ENCODE data around the gene ING1.

ING1 gene

GRCh38 chr13:110713981-110714796 is 689 bp downstream of the ING1 start:
- H3K4me1 ChIP-seq = peaks cover 0 to 34% (median 27%) of the 10 kb centered on the region in 4 donors
- H3K27ac ChIP-seq = peak overlapping the region; percentile 99
- peak; percentile 41 to 79 for DNase-seq
- peaks cover under 1 to 3% (median 3%) of the 10 kb centered on the region in 3 donors for H3K36me3 ChIP-seq
- H3K4me3 ChIP-seq = peak overlapping the region; percentile 92 to 98
- H3K27me3 ChIP-seq = no peaks in the 10 kb centered on the region
- no peaks in the 10 kb centered on the region for H3K9me3 ChIP-seq
- intact Hi-C loops (cut with DNase I; ENCODE audit: low total_unique reads) = loop anchor here (10.0 kb wide), 2 partner anchors 161 to 499 kb away; no protein-coding TSS in a partner anchor
- TF ChIP-seq CTCF (IDR thresholded peaks at IDR 0.05) = no peak

- peak; percentile 68 to 86 for DNase-seq
- Histone ChIP-seq H3K36me3 (peaks cover 8 to 10% (median 10%) of the 10 kb centered on the region in 3 donors), H3K4me1 (peaks cover 0 to 34% (median 27%) of the 10 kb centered on the region in 4 donors), H3K27ac (peak overlapping the region; percentile 99), H3K4me3 (peak overlapping the region; percentile 92 to 98), H3K9me3 (no peaks in the 10 kb centered on the region), H3K27me3 (no peaks in the 10 kb centered on the region)
- intact Hi-C loops (cut with DNase I; ENCODE audit: low total_unique reads) = loop anchor here (10.0 kb wide), 2 partner anchors 160 to 500 kb away; no protein-coding TSS in a partner anchor
- TF ChIP-seq CTCF (IDR thresholded peaks at IDR 0.05) = no peak
Observed at GRCh38 chr13:110714797-110715394, 1.4 kb downstream of the ING1 start.

GRCh38 chr13:110715395-110716246 is 2.1 kb downstream of the ING1 start:
- DNase-seq = peak; percentile 99
- Histone ChIP-seq H3K9me3 (no peaks in the 10 kb centered on the region), H3K27ac (peak overlapping the region; percentile 99), H3K36me3 (peaks cover 12 to 15% (median 15%) of the 10 kb centered on the region in 3 donors), H3K27me3 (no peaks in the 10 kb centered on the region), H3K4me3 (peak overlapping the region; percentile 92 to 98), H3K4me1 (peaks cover 0 to 34% (median 27%) of the 10 kb centered on the region in 4 donors)
- TF ChIP-seq CTCF (IDR thresholded peaks at IDR 0.05) = no peak
- intact Hi-C loops (cut with DNase I; ENCODE audit: low total_unique reads) = loop anchor here (10.0 kb wide), 2 partner anchors 159 to 501 kb away; no protein-coding TSS in a partner anchor

- H3K4me1 ChIP-seq = peaks cover 0 to 30% (median 25%) of the 10 kb centered on the region in 4 donors
- H3K27me3 ChIP-seq = no peaks in the 10 kb centered on the region
- peaks cover 12 to 21% (median 20%) of the 10 kb centered on the region in 3 donors for H3K36me3 ChIP-seq
- H3K4me3 ChIP-seq = peak overlapping the region; percentile 65 to 96
- intact Hi-C loops (cut with DNase I; ENCODE audit: low total_unique reads) = loop anchor here (10.0 kb wide), 2 partner anchors 159 to 501 kb away; no protein-coding TSS in a partner anchor
- H3K27ac ChIP-seq = peak overlapping the region; percentile 85 to 94
- DNase-seq = peak; percentile 45 to 83
- no peak for TF ChIP-seq CTCF (IDR thresholded peaks at IDR 0.05)
- no peaks in the 10 kb centered on the region for H3K9me3 ChIP-seq
Observed at GRCh38 chr13:110716247-110716515, 2.7 kb downstream of the ING1 start.

GRCh38 chr13:110719036-110719710 is 5.7 kb downstream of the ING1 start:
- Histone ChIP-seq H3K9me3 (no peaks in the 10 kb centered on the region), H3K4me1 (peaks cover 0 to 24% (median 20%) of the 10 kb centered on the region in 4 donors), H3K36me3 (peaks cover 12 to 31% (median 27%) of the 10 kb centered on the region in 3 donors), H3K27me3 (no peaks in the 10 kb centered on the region), H3K4me3 (no peak overlapping the region), H3K27ac (no peak overlapping the region)
- TF ChIP-seq CTCF (IDR thresholded peaks at IDR 0.05) = no peak
- intact Hi-C loops (cut with DNase I; ENCODE audit: low total_unique reads) = loop anchor here (10.0 kb wide), 2 partner anchors 156 to 504 kb away; no protein-coding TSS in a partner anchor
- DNase-seq = no peak

Data from tibial artery (tissue), 4 donors.